A549 treated with AZD2906 at 1 μM for 4 hours (cell line): ENCODE results near the gene FHIT. TPM values are rescaled to one million over a fixed set of nuclear protein-coding genes. Genes with fewer than 3 reads are reported as not detected.

Source experiments
- total RNA-seq: library from RNA; stranded (reverse); fragments of 200-300 nt; extraction: Qiagen RNA extraction; gene quantifications from 5 replicates; pipeline ENCODE4 v1.2.3, GENCODE V29; 2022

The FHIT gene
- 0.61 to 1.3 TPM (median 0.75 TPM) in 5 replicates for total RNA-seq

DNA sequence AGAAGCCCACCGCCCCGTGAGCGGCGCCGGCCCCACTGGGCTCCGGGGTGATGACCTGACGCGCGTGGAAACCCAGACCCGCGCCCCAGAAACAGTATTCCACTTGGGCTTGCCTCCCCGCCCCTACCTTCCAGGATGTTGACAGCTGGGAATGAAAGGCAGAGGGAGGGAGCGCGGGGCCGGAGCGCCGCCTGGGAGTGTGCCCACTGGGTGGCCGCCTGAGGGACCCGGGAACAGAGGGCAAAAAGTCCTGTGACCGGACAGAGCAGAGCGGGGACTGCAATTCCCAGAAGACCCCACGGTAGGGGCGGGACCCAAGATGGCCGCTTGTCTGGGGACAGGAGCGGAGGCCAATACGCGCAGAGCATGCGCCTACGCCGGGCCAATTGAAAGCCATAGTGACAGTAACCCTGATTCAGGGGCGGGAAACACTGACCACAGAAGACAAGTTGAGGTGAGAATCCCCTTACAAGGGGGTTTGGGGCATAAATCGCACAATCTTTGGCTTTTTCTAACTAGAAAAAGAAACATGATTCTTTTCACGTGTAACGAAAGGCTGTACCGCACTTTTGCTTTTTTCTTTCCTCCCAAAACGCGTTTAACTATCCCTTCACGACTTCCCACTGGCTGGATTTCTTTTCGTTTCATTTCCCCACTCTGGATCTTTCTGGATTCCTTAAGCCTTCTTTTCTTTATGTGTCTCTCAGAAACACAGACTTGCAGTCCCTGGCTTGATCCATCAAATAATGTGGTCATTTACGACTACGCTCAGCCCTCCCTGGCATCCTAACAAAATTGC, at the start of gene FHIT:
TSS of gene FHIT (minus strand) at position 279 of the 799 bp plus-strand sequence.

